DND-41 (cell line): ENCODE measurements around the gene ST7.

Experiments used
- CTCF ChIP-seq: IDR thresholded peaks from 2 replicates; pipeline ENCODE4 v1.5.1; 2012; ENCODE audit warnings: borderline replicate concordance, low read length, moderate library complexity, mild to moderate bottlenecking; ENCODE audit not compliant: poor library complexity, severe bottlenecking; ENCODE audit errors: extremely low read depth
- EZH2 ChIP-seq: IDR thresholded peaks from 3 replicates; pipeline ENCODE4 v1.6.1; 2012; ENCODE audit warnings: borderline replicate concordance, low read depth, mild to moderate bottlenecking, moderate library complexity, low read length, inconsistent platforms; ENCODE audit not compliant: severe bottlenecking

GRCh38 chr7:117211614-117212013 lies 258.3 kb downstream of the ST7 start:
- TF ChIP-seq CTCF (no peak), EZH2 (no peak)
